ENCODE results near the gene FAN1.

FAN1 gene

DNA sequence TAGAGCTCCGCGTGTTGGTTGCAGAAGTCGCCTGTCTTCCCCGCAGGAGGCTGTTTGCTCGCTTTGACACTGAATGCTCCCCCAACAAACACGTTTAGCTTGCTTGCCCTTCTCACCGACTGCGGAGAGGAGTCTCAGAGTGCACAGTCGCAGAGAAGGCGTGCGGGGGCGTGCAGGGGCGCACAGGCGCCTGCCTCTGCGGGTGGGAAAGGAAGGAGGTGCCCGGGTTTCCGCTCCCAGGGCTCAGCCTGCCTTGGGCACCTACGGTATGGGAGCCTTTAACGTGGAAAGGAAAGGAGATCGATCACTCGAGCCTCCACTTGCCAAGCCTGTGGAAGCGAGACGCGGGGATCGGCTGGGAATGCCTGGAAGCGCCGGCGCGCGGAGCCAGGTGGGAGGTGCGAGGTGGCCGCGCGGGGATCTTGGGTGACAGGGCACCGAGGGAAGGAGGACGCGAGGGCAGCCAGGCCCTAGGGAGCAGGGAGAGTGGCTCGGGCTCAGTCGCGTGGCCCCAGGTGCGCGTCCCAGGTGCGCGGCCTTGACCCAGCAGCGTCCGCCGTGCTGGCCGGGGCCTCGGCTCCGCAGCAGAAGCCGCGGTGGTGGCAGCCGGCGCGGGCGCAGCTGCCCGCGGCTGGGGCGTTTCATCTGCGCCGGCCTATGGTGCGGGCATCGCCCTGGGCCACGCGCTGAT lies at the start of gene FAN1:
Gene FAN1 (plus strand): TSS at position 419 of the 691 bp plus-strand sequence. CDS start 749 bp downstream, outside the sequence.
- H3K79me2 ChIP-seq (ENCODE audit: insufficient read depth, low read length), result peaks cover 10% of the 10 kb centered on the region
- no peaks in the 10 kb centered on the region for H3K9me2 ChIP-seq (replicated peaks; ENCODE audit: low read depth, low read length)
- 0 out of 2 replicates have a peak, but pooled peaks cover 2% of the 10 kb centered on the region for H3F3A ChIP-seq (ENCODE audit: low read depth)
- H3K4me3 ChIP-seq (ENCODE audit: low read length, poor library complexity, severe bottlenecking), result peak within 1 kb of the TSS; percentile 91
- H2AFZ ChIP-seq (ENCODE audit: low read length), result peak within 1 kb of the TSS; percentile 71
- peak within 1 kb of the TSS; percentile 86 for H3K9ac ChIP-seq (ENCODE audit: low read depth, low read length, poor library complexity, severe bottlenecking)
- no peaks in the 10 kb centered on the region for H4K20me1 ChIP-seq (ENCODE audit: insufficient read depth, low read length, poor library complexity, severe bottlenecking)
- H3K4me2 ChIP-seq (ENCODE audit: low read depth, low read length, poor library complexity, severe bottlenecking), result peak within 1 kb of the TSS; percentile 89
- no peaks in the 10 kb centered on the region; the same call in 1 of the 2 replicates for H3K36me3 ChIP-seq (ENCODE audit: insufficient read depth, low read length)
- TF ChIP-seq, protein P1, sequence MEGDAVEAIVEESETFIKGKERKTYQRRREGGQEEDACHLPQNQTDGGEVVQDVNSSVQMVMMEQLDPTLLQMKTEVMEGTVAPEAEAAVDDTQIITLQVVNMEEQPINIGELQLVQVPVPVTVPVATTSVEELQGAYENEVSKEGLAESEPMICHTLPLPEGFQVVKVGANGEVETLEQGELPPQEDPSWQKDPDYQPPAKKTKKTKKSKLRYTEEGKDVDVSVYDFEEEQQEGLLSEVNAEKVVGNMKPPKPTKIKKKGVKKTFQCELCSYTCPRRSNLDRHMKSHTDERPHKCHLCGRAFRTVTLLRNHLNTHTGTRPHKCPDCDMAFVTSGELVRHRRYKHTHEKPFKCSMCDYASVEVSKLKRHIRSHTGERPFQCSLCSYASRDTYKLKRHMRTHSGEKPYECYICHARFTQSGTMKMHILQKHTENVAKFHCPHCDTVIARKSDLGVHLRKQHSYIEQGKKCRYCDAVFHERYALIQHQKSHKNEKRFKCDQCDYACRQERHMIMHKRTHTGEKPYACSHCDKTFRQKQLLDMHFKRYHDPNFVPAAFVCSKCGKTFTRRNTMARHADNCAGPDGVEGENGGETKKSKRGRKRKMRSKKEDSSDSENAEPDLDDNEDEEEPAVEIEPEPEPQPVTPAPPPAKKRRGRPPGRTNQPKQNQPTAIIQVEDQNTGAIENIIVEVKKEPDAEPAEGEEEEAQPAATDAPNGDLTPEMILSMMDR (conservative IDR thresholded peaks at IDR 0.05; ENCODE audit: low read length), result peak; percentile 23; the same call in 1 of the 2 replicates
- TF ChIP-seq EZH2phosphoT487 (IDR thresholded peaks at IDR 0.05; ENCODE audit: borderline replicate concordance), result no peak
- no peaks in the 10 kb centered on the region for H3K9me3 ChIP-seq (ENCODE audit: insufficient read depth, low read depth, low read length)
- peaks cover 28% of the 10 kb centered on the region for H3K4me1 ChIP-seq (ENCODE audit: insufficient read depth, low read length, poor library complexity, severe bottlenecking)
- H3K27me3 ChIP-seq (ENCODE audit: insufficient read depth, low read length, poor library complexity, severe bottlenecking), result no peaks in the 10 kb centered on the region

DNA sequence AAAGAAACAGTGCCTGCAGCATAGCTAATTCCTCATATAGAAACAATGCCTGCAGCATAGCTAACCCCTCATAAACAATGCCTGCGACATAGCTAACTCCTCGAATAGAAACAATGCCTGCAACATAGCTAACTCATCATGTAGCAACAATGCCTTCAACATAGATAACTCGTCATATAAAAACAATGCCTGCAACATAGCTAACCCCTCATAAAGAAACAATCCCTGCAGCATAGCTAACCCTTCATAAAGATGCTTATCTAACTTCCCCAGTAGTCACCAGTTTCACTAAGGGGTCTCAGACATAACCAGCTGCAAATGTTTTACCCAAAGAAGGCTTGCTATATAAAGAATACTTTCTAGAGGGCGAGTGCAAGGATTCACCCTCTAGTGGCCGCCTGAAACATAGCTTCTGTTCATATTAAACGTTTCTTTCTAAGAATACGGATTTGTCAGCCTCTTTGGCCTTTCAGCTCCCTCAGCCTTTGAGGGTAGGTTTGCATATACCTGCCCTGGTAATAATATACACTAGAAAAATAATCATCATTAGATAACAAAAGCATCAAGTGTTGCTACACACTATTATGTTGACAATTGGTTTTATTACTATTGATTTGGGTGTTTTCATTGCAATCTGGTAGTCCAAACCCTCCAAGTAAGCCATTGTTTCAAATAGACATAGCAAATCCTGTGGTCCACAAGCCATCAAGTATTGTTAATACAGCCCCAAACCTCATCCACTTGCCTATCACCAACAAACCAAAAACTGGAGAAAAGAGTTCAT lies 44.4 kb upstream of the FAN1 start:
- no peak for TF ChIP-seq EZH2phosphoT487 (IDR thresholded peaks at IDR 0.05; ENCODE audit: borderline replicate concordance)
- TF ChIP-seq, protein P1 (conservative IDR thresholded peaks at IDR 0.05; ENCODE audit: low read length), result peak; percentile 85
- H3F3A ChIP-seq (ENCODE audit: low read depth), result no peaks in the 10 kb centered on the region
- H3K4me1 ChIP-seq (ENCODE audit: insufficient read depth, low read length, poor library complexity, severe bottlenecking), result peaks cover 6% of the 10 kb centered on the region
- no peaks in the 10 kb centered on the region for H3K9me2 ChIP-seq (replicated peaks; ENCODE audit: low read depth, low read length)
- H3K27me3 ChIP-seq (ENCODE audit: insufficient read depth, low read length, poor library complexity, severe bottlenecking), result no peaks in the 10 kb centered on the region
- no peak overlapping the region for H3K9ac ChIP-seq (ENCODE audit: low read depth, low read length, poor library complexity, severe bottlenecking)
- H3K4me2 ChIP-seq (ENCODE audit: low read depth, low read length, poor library complexity, severe bottlenecking), result no peak overlapping the region
- no peak overlapping the region for H3K4me3 ChIP-seq (ENCODE audit: low read length, poor library complexity, severe bottlenecking)
- H3K9me3 ChIP-seq (ENCODE audit: insufficient read depth, low read depth, low read length), result no peaks in the 10 kb centered on the region
- H4K20me1 ChIP-seq (ENCODE audit: insufficient read depth, low read length, poor library complexity, severe bottlenecking), result no peaks in the 10 kb centered on the region
- no peak overlapping the region for H2AFZ ChIP-seq (ENCODE audit: low read length)
- no peaks in the 10 kb centered on the region for H3K79me2 ChIP-seq (ENCODE audit: insufficient read depth, low read length)
- peaks cover 11% of the 10 kb centered on the region; the same call in 1 of the 2 replicates for H3K36me3 ChIP-seq (ENCODE audit: insufficient read depth, low read length)

DNA sequence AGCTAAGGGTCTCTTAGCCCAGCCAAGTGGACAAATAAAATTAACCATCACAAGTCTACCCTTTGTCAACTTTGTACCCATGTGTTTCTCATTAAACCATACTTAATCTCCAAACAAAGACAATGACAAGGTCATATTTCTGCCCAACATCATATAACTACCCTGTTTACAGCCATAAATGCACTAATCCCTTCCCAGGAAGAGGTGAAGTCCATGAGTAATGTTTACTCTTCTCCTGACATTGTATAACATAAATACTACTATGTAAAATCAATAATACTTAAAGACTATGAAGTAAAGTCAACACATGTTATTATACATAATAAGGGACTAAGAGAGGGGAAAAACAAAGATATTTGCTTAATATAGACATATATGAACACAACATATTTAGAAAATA lies 38.5 kb upstream of the FAN1 start:
- Histone ChIP-seq H3K79me2 (ENCODE audit: insufficient read depth, low read length) (no peaks in the 10 kb centered on the region), H3K36me3 (ENCODE audit: insufficient read depth, low read length) (peaks cover 2% of the 10 kb centered on the region; the same call in 1 of the 2 replicates), H3K9me2 (replicated peaks; ENCODE audit: low read depth, low read length) (no peaks in the 10 kb centered on the region), H3F3A (ENCODE audit: low read depth) (no peaks in the 10 kb centered on the region), H2AFZ (ENCODE audit: low read length) (no peak overlapping the region), H4K20me1 (ENCODE audit: insufficient read depth, low read length, poor library complexity, severe bottlenecking) (no peaks in the 10 kb centered on the region), H3K4me2 (ENCODE audit: low read depth, low read length, poor library complexity, severe bottlenecking) (no peak overlapping the region), H3K27me3 (ENCODE audit: insufficient read depth, low read length, poor library complexity, severe bottlenecking) (no peaks in the 10 kb centered on the region), H3K9me3 (ENCODE audit: insufficient read depth, low read depth, low read length) (no peaks in the 10 kb centered on the region), H3K4me1 (ENCODE audit: insufficient read depth, low read length, poor library complexity, severe bottlenecking) (no peaks in the 10 kb centered on the region), H3K9ac (ENCODE audit: low read depth, low read length, poor library complexity, severe bottlenecking) (no peak overlapping the region), H3K4me3 (ENCODE audit: low read length, poor library complexity, severe bottlenecking) (no peak overlapping the region)
- no peak for TF ChIP-seq EZH2phosphoT487 (IDR thresholded peaks at IDR 0.05; ENCODE audit: borderline replicate concordance)
- TF ChIP-seq, protein P1 (conservative IDR thresholded peaks at IDR 0.05; ENCODE audit: low read length), result no peak

All from Loucy (cell line).